ENCODE data around the gene STRIT1. TPM values are rescaled to one million over a fixed set of nuclear protein-coding genes. Genes with fewer than 3 reads are reported as not detected.
"Not testable (repeated sequence)": the region's sequence is repeated elsewhere in the genome, so short reads cannot be mapped to it uniquely, and the experiment has no call there.

STRIT1 gene
- total and polyA plus RNA-seq, 7 experiments from 2014 or later: not detected

GRCh38 chr3:155276089-155276488, 17.4 kb downstream of the STRIT1 start:
- H3K36me3 Mint-ChIP-seq; H3K36me3 ChIP-seq (ENCODE audit: control insufficient read depth in 2 of 3, insufficient read depth in 3 of 3, low read length in 3 of 3); ATAC-seq; H3K27ac ChIP-seq (ENCODE audit: low read depth, low read length); H3K4me3 ChIP-seq (ENCODE audit: low read length); H3K27ac Mint-ChIP-seq; H3K9me3 Mint-ChIP-seq; CTCF ChIA-PET; H3K4me3 Mint-ChIP-seq; DNase-seq; H3K9me3 ChIP-seq (ENCODE audit: control insufficient read depth in 2 of 3, low read length in 3 of 3); intact Hi-C loops (cut with micrococcal nuclease); POLR2A ChIA-PET; H3K4me1 Mint-ChIP-seq; H3K4me1 ChIP-seq (ENCODE audit: control insufficient read depth in 2 of 2, insufficient read depth in 2 of 2, low read length in 2 of 2); H3K27me3 ChIP-seq (ENCODE audit: control insufficient read depth in 2 of 2, insufficient read depth in 2 of 2, low read length in 2 of 2): not testable (repeated sequence)
- H3K27me3 Mint-ChIP-seq: peaks cover 0 to 12% (median 0%) of the 10 kb centered on the region in 5 donors

DNA sequence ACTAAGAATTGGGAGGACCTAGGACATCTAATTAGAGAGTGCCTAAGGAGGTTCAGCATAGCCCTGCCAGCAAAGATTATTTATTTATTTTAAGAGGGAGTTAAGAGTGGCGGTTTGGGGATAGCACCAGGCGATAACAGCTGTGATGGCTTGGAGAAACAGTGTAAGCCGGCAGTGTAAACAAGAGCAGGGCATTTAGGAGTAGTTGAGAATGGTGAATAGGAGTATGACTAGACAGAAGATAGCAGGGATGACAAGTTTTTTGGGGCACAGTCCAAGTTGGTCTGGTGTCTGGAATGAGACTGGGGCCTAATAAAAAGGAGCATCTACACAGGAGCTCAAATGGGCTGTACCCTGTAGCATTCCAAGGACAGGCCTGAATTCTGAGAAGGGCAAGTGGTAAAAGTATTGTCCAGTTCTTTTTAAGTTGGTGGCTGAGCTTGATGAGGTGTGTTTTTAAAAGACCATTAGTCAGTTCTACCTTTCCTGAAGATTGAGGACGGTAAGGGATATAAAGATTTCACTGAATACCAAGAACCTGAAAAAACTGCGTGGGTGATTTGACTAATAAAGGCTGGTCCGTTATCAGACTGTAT, 18.2 kb downstream of the STRIT1 start:
- H3K9me3 Mint-ChIP-seq; H3K36me3 Mint-ChIP-seq; H3K36me3 ChIP-seq (ENCODE audit: control insufficient read depth in 2 of 3, insufficient read depth in 3 of 3, low read length in 3 of 3); H3K27ac Mint-ChIP-seq; CTCF ChIA-PET; DNase-seq; H3K4me1 ChIP-seq (ENCODE audit: control insufficient read depth in 2 of 2, insufficient read depth in 2 of 2, low read length in 2 of 2); POLR2A ChIA-PET; H3K9me3 ChIP-seq (ENCODE audit: control insufficient read depth in 2 of 3, low read length in 3 of 3); H3K27ac ChIP-seq (ENCODE audit: low read depth, low read length); H3K4me3 ChIP-seq (ENCODE audit: low read length); H3K4me1 Mint-ChIP-seq; ATAC-seq; intact Hi-C loops (cut with micrococcal nuclease); H3K27me3 ChIP-seq (ENCODE audit: control insufficient read depth in 2 of 2, insufficient read depth in 2 of 2, low read length in 2 of 2); H3K4me3 Mint-ChIP-seq: not testable (repeated sequence)
- H3K27me3 Mint-ChIP-seq: peaks cover 0 to 12% (median 0%) of the 10 kb centered on the region in 5 donors

GRCh38 chr3:155274435-155274834, 19.0 kb downstream of the STRIT1 start:
- H3K27ac Mint-ChIP-seq; DNase-seq; H3K36me3 ChIP-seq (ENCODE audit: control insufficient read depth in 2 of 3, insufficient read depth in 3 of 3, low read length in 3 of 3); H3K9me3 Mint-ChIP-seq; ATAC-seq; H3K4me1 ChIP-seq (ENCODE audit: control insufficient read depth in 2 of 2, insufficient read depth in 2 of 2, low read length in 2 of 2); intact Hi-C loops (cut with micrococcal nuclease); H3K4me3 ChIP-seq (ENCODE audit: low read length); H3K9me3 ChIP-seq (ENCODE audit: control insufficient read depth in 2 of 3, low read length in 3 of 3); H3K27ac ChIP-seq (ENCODE audit: low read depth, low read length); H3K4me1 Mint-ChIP-seq; H3K36me3 Mint-ChIP-seq; CTCF ChIA-PET; H3K27me3 ChIP-seq (ENCODE audit: control insufficient read depth in 2 of 2, insufficient read depth in 2 of 2, low read length in 2 of 2); H3K4me3 Mint-ChIP-seq; POLR2A ChIA-PET: not testable (repeated sequence)
- peaks cover 0 to 11% (median 0%) of the 10 kb centered on the region in 5 donors for H3K27me3 Mint-ChIP-seq

- no peaks in the 10 kb centered on the region for H3K4me1 Mint-ChIP-seq
- no peaks in the 10 kb centered on the region for H3K36me3 Mint-ChIP-seq
- no peak for DNase-seq
- H3K27me3 ChIP-seq (ENCODE audit: control insufficient read depth in 2 of 2, insufficient read depth in 2 of 2, low read length in 2 of 2): no peaks in the 10 kb centered on the region
- H3K27ac Mint-ChIP-seq: no peak overlapping the region
- intact Hi-C loops (cut with micrococcal nuclease): no loop called here
- H3K4me3 Mint-ChIP-seq: no peak overlapping the region
- H3K4me1 ChIP-seq (ENCODE audit: control insufficient read depth in 2 of 2, insufficient read depth in 2 of 2, low read length in 2 of 2): no peaks in the 10 kb centered on the region
- H3K9me3 Mint-ChIP-seq: no peaks in the 10 kb centered on the region
- no peak overlapping the region for H3K4me3 ChIP-seq (ENCODE audit: low read length)
- H3K36me3 ChIP-seq (ENCODE audit: control insufficient read depth in 2 of 3, insufficient read depth in 3 of 3, low read length in 3 of 3): no peaks in the 10 kb centered on the region
- CTCF ChIA-PET: no interaction called here
- H3K9me3 ChIP-seq (ENCODE audit: control insufficient read depth in 2 of 3, low read length in 3 of 3): no peaks in the 10 kb centered on the region
- no peaks in the 10 kb centered on the region for H3K27me3 Mint-ChIP-seq
- POLR2A ChIA-PET: no interaction called here
- ATAC-seq: no peak
- no peak overlapping the region for H3K27ac ChIP-seq (ENCODE audit: low read depth, low read length)
Observed at GRCh38 chr3:155271343-155271613, 22.2 kb downstream of the STRIT1 start.

GRCh38 chr3:155270485-155271342, 22.8 kb downstream of the STRIT1 start:
- POLR2A ChIA-PET: no interaction called here
- no peaks in the 10 kb centered on the region for H3K9me3 ChIP-seq (ENCODE audit: control insufficient read depth in 2 of 3, low read length in 3 of 3)
- no peaks in the 10 kb centered on the region for H3K9me3 Mint-ChIP-seq
- no peak overlapping the region for H3K27ac ChIP-seq (ENCODE audit: low read depth, low read length)
- CTCF ChIA-PET: no interaction called here
- intact Hi-C loops (cut with micrococcal nuclease): no loop called here
- no peaks in the 10 kb centered on the region for H3K36me3 Mint-ChIP-seq
- H3K4me3 ChIP-seq (ENCODE audit: low read length): no peak overlapping the region
- no peaks in the 10 kb centered on the region for H3K4me1 ChIP-seq (ENCODE audit: control insufficient read depth in 2 of 2, insufficient read depth in 2 of 2, low read length in 2 of 2)
- ATAC-seq: no peak
- H3K4me1 Mint-ChIP-seq: no peaks in the 10 kb centered on the region
- no peaks in the 10 kb centered on the region for H3K27me3 Mint-ChIP-seq
- no peak for DNase-seq
- no peaks in the 10 kb centered on the region for H3K36me3 ChIP-seq (ENCODE audit: control insufficient read depth in 2 of 3, insufficient read depth in 3 of 3, low read length in 3 of 3)
- H3K4me3 Mint-ChIP-seq: no peak overlapping the region
- no peaks in the 10 kb centered on the region for H3K27me3 ChIP-seq (ENCODE audit: control insufficient read depth in 2 of 2, insufficient read depth in 2 of 2, low read length in 2 of 2)
- H3K27ac Mint-ChIP-seq: no peak overlapping the region

- no peak for ATAC-seq
Observed at GRCh38 chr3:155270063-155270462, 23.4 kb downstream of the STRIT1 start.

DNA sequence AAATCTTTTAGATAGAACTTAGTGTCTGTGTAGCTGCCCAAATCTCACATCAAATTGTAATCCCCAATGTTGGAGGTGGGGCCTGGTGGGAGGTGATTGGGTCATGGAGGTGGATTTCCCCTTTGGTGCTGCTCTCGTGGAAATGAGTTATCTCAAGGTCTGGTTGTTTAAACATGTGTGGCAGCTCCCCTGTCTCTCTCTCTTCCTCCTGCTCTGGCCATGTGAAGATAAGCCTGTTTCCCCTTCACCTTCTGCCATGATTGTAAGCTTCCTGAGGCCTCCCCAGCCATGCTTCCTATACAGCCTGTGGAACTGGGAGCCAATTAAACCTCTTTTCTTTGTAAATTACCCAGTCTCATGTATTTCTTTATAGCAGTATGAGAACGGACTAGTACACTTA, 30.6 kb downstream of the STRIT1 start:
- H3K9me3 ChIP-seq (ENCODE audit: control insufficient read depth in 2 of 3, low read length in 3 of 3); H3K36me3 ChIP-seq (ENCODE audit: control insufficient read depth in 2 of 3, insufficient read depth in 3 of 3, low read length in 3 of 3); H3K27ac ChIP-seq (ENCODE audit: low read depth, low read length); H3K4me1 Mint-ChIP-seq; H3K4me3 Mint-ChIP-seq; H3K36me3 Mint-ChIP-seq; H3K4me1 ChIP-seq (ENCODE audit: control insufficient read depth in 2 of 2, insufficient read depth in 2 of 2, low read length in 2 of 2); POLR2A ChIA-PET; CTCF ChIA-PET; intact Hi-C loops (cut with micrococcal nuclease); H3K27ac Mint-ChIP-seq; H3K27me3 ChIP-seq (ENCODE audit: control insufficient read depth in 2 of 2, insufficient read depth in 2 of 2, low read length in 2 of 2); H3K9me3 Mint-ChIP-seq; ATAC-seq; DNase-seq; H3K27me3 Mint-ChIP-seq; H3K4me3 ChIP-seq (ENCODE audit: low read length): not testable (repeated sequence)

More at GRCh38 chr3:155270063-155270462, 23.4 kb downstream of the STRIT1 start:
- Histone ChIP-seq H3K9me3 (ENCODE audit: control insufficient read depth in 2 of 3, low read length in 3 of 3) (no peaks in the 10 kb centered on the region), H3K36me3 (ENCODE audit: control insufficient read depth in 2 of 3, insufficient read depth in 3 of 3, low read length in 3 of 3) (no peaks in the 10 kb centered on the region), H3K27me3 (ENCODE audit: control insufficient read depth in 2 of 2, insufficient read depth in 2 of 2, low read length in 2 of 2) (no peaks in the 10 kb centered on the region), H3K4me3 (ENCODE audit: low read length) (no peak overlapping the region), H3K4me1 (ENCODE audit: control insufficient read depth in 2 of 2, insufficient read depth in 2 of 2, low read length in 2 of 2) (no peaks in the 10 kb centered on the region), H3K27ac (ENCODE audit: low read depth, low read length) (no peak overlapping the region)
- ChIA-PET POLR2A (no interaction called here), CTCF (no interaction called here)
- DNase-seq: no peak
- Mint-ChIP-seq H3K4me1 (no peaks in the 10 kb centered on the region), H3K9me3 (no peaks in the 10 kb centered on the region), H3K27me3 (no peaks in the 10 kb centered on the region), H3K4me3 (no peak overlapping the region), H3K36me3 (no peaks in the 10 kb centered on the region), H3K27ac (no peak overlapping the region)
- intact Hi-C loops (cut with micrococcal nuclease): no loop called here

Measured in naive thymus-derived CD4-positive, alpha-beta T cell (primary cell).